Liver (tissue), 9 donors: Measurements from ENCODE around the gene WSCD2. TPM values are rescaled to one million over a fixed set of nuclear protein-coding genes. Genes with fewer than 3 reads are reported as not detected.

Source experiments
- DNase-seq: peaks from one replicate; pipeline ENCODE4 v3.0.0-alpha.2; 2017; ENCODE audit warnings: low spot score
- H3K27ac ChIP-seq, 2 donors: one replicate each; pipeline ENCODE4 v1.7.0; 2013; ENCODE audit warnings: inconsistent platforms in 2 of 2, low read length in 2 of 2, control low read depth in 1 of 2, low read depth in 1 of 2, mild to moderate bottlenecking in 1 of 2
- H3K27me3 ChIP-seq, 4 donors: one replicate each; pipeline versions ENCODE4 v1.6.1 to v1.7.0; 2013; ENCODE audit warnings: low read length in 3 of 4, inconsistent platforms in 1 of 4, mild to moderate bottlenecking in 1 of 4, moderate library complexity in 1 of 4; ENCODE audit not compliant: control insufficient read depth in 4 of 4, insufficient read depth in 4 of 4
- H3K36me3 ChIP-seq, 4 donors: one replicate each; pipeline versions ENCODE4 v1.6.1 to v1.7.0; 2013; ENCODE audit warnings: low read length in 3 of 4, mild to moderate bottlenecking in 3 of 4, low read depth in 1 of 4, moderate library complexity in 1 of 4; ENCODE audit not compliant: control insufficient read depth in 4 of 4, insufficient read depth in 3 of 4
- H3K4me1 ChIP-seq, 4 donors: one replicate each; pipeline versions ENCODE4 v1.6.1 to v1.7.0; 2013; ENCODE audit warnings: low read length in 3 of 4, mild to moderate bottlenecking in 3 of 4, moderate library complexity in 1 of 4; ENCODE audit not compliant: control insufficient read depth in 4 of 4, insufficient read depth in 4 of 4
- H3K4me3 ChIP-seq, 3 donors: one replicate each; pipeline versions ENCODE4 v1.6.1 to v1.7.0; 2013; ENCODE audit warnings: low read length in 3 of 3, control low read depth in 1 of 3, low read depth in 1 of 3, mild to moderate bottlenecking in 1 of 3
- H3K9ac ChIP-seq, 2 donors: one replicate each; pipeline ENCODE4 v1.7.0; 2013; ENCODE audit warnings: low read length in 2 of 2, mild to moderate bottlenecking in 2 of 2, moderate library complexity in 2 of 2, control low read depth in 1 of 2, low read depth in 1 of 2
- H3K9me3 ChIP-seq, 4 donors: one replicate each; pipeline versions ENCODE4 v1.6.1 to v1.7.0; 2013; ENCODE audit warnings: low read length in 3 of 4; ENCODE audit not compliant: control insufficient read depth in 4 of 4
- EGR1 ChIP-seq, 2 donors: IDR thresholded peaks; 2 replicates each; pipeline ENCODE4 v1.6.1; 2016 to 2018; ENCODE audit warnings: antibody characterized with exemption in 2 of 2, low read depth in 2 of 2
- FOXA1 ChIP-seq: IDR thresholded peaks from 2 replicates; pipeline ENCODE4 v1.6.1; 2016; ENCODE audit warnings: antibody characterized with exemption
- FOXA2 ChIP-seq: IDR thresholded peaks from 2 replicates; pipeline ENCODE4 v1.6.1; 2016; ENCODE audit warnings: antibody characterized with exemption
- GABPA ChIP-seq, 2 donors: IDR thresholded peaks in 1 of 2; conservative IDR thresholded peaks in 1 of 2; 2 replicates each; pipeline ENCODE4 v1.6.1; 2016; ENCODE audit warnings: antibody characterized with exemption in 2 of 2, mild to moderate bottlenecking in 1 of 2, moderate library complexity in 1 of 2
- HNF4A ChIP-seq, 2 donors: conservative IDR thresholded peaks; 2 replicates each; pipeline ENCODE4 v1.6.1; 2016; ENCODE audit warnings: antibody characterized with exemption in 2 of 2, mild to moderate bottlenecking in 2 of 2
- HNF4G ChIP-seq: IDR thresholded peaks from 2 replicates; pipeline ENCODE4 v1.6.1; 2016; ENCODE audit warnings: antibody characterized with exemption
- JUND ChIP-seq, 2 donors: IDR thresholded peaks; 2 replicates each; pipeline ENCODE4 v1.6.1; 2016; ENCODE audit warnings: antibody characterized with exemption in 2 of 2
- NR2F2 ChIP-seq: IDR thresholded peaks from 2 replicates; pipeline ENCODE4 v1.6.1; 2016; ENCODE audit warnings: antibody characterized with exemption
- RAD21 ChIP-seq, 2 donors: IDR thresholded peaks; 2 replicates each; pipeline ENCODE4 v1.6.1; 2016; ENCODE audit warnings: antibody characterized with exemption in 2 of 2, mild to moderate bottlenecking in 2 of 2
- REST ChIP-seq: IDR thresholded peaks from 2 replicates; pipeline ENCODE4 v1.6.1; 2016; ENCODE audit warnings: antibody characterized with exemption, mild to moderate bottlenecking
- RXRA ChIP-seq, 2 donors: IDR thresholded peaks; 2 replicates each; pipeline ENCODE4 v1.6.1; 2017 to 2018; ENCODE audit warnings: antibody characterized with exemption in 2 of 2, mild to moderate bottlenecking in 1 of 2
- SP1 ChIP-seq: IDR thresholded peaks from 2 replicates; pipeline ENCODE4 v1.6.1; 2018; ENCODE audit warnings: antibody characterized with exemption, mild to moderate bottlenecking
- TAF1 ChIP-seq: conservative IDR thresholded peaks from 2 replicates; pipeline ENCODE4 v1.6.1; 2016; ENCODE audit warnings: antibody characterized with exemption, mild to moderate bottlenecking
- YY1 ChIP-seq: IDR thresholded peaks from 2 replicates; pipeline ENCODE4 v1.6.1; 2016; ENCODE audit warnings: antibody characterized with exemption, mild to moderate bottlenecking
- ZBTB33 ChIP-seq: IDR thresholded peaks from 2 replicates; pipeline ENCODE4 v1.6.1; 2016; ENCODE audit warnings: antibody characterized with exemption
- WGBS: extraction: QIAGEN DNeasy Blood & Tissue Kit; methylation state at CpG from one replicate; pipeline ENCODE4 v1.1.7; 2013; 5-methylcytosine and 5-hydroxymethylcytosine counted together
- polyA plus RNA-seq, 2 donors: library from polyadenylated mRNA; stranded (reverse) in 1 of 2; unstranded in 1 of 2; fragments of 200-250 nt in 1 of 2; fragments of >200 nt in 1 of 2; fragmentation: Nextera tagmentation in 1 of 2; extraction: Ambion mirVana in 1 of 2; gene quantifications; one replicate each; pipeline versions ENCODE4 v1.2.1 to v1.2.3, GENCODE V29; 2013 to 2015
- total RNA-seq, 2 donors: library from RNA; depleted of rRNA; stranded (reverse); fragments of >200 nt; gene quantifications; one replicate each; pipeline ENCODE4 v1.2.3, GENCODE V29; 2014
- TF ChIP-seq, protein P1 (sequence below): IDR thresholded peaks from 2 replicates; pipeline ENCODE4 v1.6.1; 2016; ENCODE audit warnings: antibody characterized with exemption
- TF ChIP-seq, protein P2 (sequence below): IDR thresholded peaks from 2 replicates; pipeline ENCODE4 v1.6.1; 2016; ENCODE audit warnings: antibody characterized with exemption
- TF ChIP-seq, protein P3 (sequence below): fragments of 150-350 bp; IDR thresholded peaks from 2 replicates; pipeline ENCODE4 v1.5.1; 2017; ENCODE audit warnings: improper control_type of control experiment, low read depth, low read length; ENCODE audit not compliant: missing input control
- donor health status: healthy.
- donor health status: healthy.
- donor health status: healthy.
- donor health status: healthy.
- donor health status: healthy.

The WSCD2 gene
- total and polyA plus RNA-seq, 4 donors: under 0.01 to 0.09 (median 0.05) TPM; not detected in 1

GRCh38 chr12:108167974-108168373 is 38.9 kb downstream of the WSCD2 start:
- no peak overlapping the region for H3K27ac ChIP-seq
- H3K9ac ChIP-seq: no peak overlapping the region
- no peak overlapping the region for H3K4me3 ChIP-seq
- TF ChIP-seq GABPA (IDR thresholded peaks at IDR 0.05 in 1 of 2, conservative IDR thresholded peaks at IDR 0.05 in 1 of 2): no peak
- no peak for TF ChIP-seq NR2F2
- no peak for TF ChIP-seq YY1
- TF ChIP-seq JUND (IDR thresholded peaks at IDR 0.05): no peak
- TF ChIP-seq, protein P1, sequence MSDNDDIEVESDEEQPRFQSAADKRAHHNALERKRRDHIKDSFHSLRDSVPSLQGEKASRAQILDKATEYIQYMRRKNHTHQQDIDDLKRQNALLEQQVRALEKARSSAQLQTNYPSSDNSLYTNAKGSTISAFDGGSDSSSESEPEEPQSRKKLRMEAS: no peak
- TF ChIP-seq, protein P2, sequence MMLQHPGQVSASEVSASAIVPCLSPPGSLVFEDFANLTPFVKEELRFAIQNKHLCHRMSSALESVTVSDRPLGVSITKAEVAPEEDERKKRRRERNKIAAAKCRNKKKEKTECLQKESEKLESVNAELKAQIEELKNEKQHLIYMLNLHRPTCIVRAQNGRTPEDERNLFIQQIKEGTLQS: no peak
- H3K4me1 ChIP-seq: no peaks in the 10 kb centered on the region
- WGBS: 57% methylated on average over 3 of the region's 3 CpGs
- H3K9me3 ChIP-seq: no peaks in the 10 kb centered on the region
- DNase-seq: no peak
- peaks cover 0 to 4% (median 2%) of the 10 kb centered on the region in 4 donors for H3K27me3 ChIP-seq
- H3K36me3 ChIP-seq: no peaks in the 10 kb centered on the region

- TF ChIP-seq FOXA1 (no peak), ZBTB33 (no peak), GABPA (IDR thresholded peaks at IDR 0.05 in 1 of 2, conservative IDR thresholded peaks at IDR 0.05 in 1 of 2) (no peak), RXRA (IDR thresholded peaks at IDR 0.05) (no peak), HNF4A (conservative IDR thresholded peaks at IDR 0.05) (no peak), TAF1 (no peak), SP1 (no peak), HNF4G (no peak), FOXA2 (no peak), YY1 (no peak), RAD21 (IDR thresholded peaks at IDR 0.05) (no peak), REST (no peak), NR2F2 (no peak), JUND (IDR thresholded peaks at IDR 0.05) (no peak), EGR1 (IDR thresholded peaks at IDR 0.05; ENCODE audit: low read depth in 2 of 2) (no peak)
- TF ChIP-seq, protein P3, sequence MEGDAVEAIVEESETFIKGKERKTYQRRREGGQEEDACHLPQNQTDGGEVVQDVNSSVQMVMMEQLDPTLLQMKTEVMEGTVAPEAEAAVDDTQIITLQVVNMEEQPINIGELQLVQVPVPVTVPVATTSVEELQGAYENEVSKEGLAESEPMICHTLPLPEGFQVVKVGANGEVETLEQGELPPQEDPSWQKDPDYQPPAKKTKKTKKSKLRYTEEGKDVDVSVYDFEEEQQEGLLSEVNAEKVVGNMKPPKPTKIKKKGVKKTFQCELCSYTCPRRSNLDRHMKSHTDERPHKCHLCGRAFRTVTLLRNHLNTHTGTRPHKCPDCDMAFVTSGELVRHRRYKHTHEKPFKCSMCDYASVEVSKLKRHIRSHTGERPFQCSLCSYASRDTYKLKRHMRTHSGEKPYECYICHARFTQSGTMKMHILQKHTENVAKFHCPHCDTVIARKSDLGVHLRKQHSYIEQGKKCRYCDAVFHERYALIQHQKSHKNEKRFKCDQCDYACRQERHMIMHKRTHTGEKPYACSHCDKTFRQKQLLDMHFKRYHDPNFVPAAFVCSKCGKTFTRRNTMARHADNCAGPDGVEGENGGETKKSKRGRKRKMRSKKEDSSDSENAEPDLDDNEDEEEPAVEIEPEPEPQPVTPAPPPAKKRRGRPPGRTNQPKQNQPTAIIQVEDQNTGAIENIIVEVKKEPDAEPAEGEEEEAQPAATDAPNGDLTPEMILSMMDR: no peak
- TF ChIP-seq, protein P1: no peak
- TF ChIP-seq, protein P2: no peak
- no peaks in the 10 kb centered on the region for H3K4me1 ChIP-seq
- no peak overlapping the region for H3K27ac ChIP-seq
- no peaks in the 10 kb centered on the region for H3K36me3 ChIP-seq
- H3K27me3 ChIP-seq: peaks cover 0 to 4% (median 2%) of the 10 kb centered on the region in 4 donors
- H3K4me3 ChIP-seq: no peak overlapping the region
- no peak overlapping the region for H3K9ac ChIP-seq
- H3K9me3 ChIP-seq: no peaks in the 10 kb centered on the region
- DNase-seq: no peak
- WGBS: 46% methylated on average over 2 of the region's 2 CpGs
Observed at GRCh38 chr12:108169708-108170107, 40.6 kb downstream of the WSCD2 start.
